SW 1271 (cell line): ENCODE data around the gene MGAT5B.
"Not testable (repeated sequence)": the region's sequence is repeated elsewhere in the genome, so short reads cannot be mapped to it uniquely, and the experiment has no call there.

Source experiments
- DNase-seq, 2 experiments: peaks; one replicate each; lab custom pipeline; 2025; lab: John Stamatoyannopoulos, UW

The MGAT5B gene

GRCh38 chr17:76949913-76950695 is 81.9 kb downstream of the MGAT5B start:
- no peak for DNase-seq

DNA sequence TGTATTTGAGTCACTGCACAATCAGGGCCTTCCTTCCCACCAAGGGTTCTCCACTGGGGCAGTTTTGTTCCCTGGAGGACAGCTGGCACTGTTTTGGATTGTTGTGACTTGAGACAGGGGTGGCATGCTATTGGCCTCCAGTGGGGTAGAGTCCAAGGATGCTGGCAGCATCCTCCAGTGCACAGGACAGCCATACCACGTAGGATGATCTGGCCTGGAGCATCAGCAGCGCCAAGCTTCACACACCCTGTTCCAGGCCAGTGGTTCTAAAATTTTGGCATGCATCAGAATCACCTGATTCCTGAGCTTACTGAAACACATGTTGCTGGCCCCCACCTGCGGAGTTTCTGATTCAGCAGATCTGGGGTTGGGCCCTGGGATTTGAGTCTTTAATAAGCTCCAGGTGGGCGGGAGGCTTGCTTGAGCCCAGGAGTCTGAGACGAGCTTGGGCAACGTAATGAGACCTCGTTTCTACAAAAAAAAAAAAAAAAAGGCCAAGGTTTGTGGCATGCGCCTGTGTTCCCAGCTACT is 83.2 kb downstream of the MGAT5B start:
- no peak for DNase-seq

DNA sequence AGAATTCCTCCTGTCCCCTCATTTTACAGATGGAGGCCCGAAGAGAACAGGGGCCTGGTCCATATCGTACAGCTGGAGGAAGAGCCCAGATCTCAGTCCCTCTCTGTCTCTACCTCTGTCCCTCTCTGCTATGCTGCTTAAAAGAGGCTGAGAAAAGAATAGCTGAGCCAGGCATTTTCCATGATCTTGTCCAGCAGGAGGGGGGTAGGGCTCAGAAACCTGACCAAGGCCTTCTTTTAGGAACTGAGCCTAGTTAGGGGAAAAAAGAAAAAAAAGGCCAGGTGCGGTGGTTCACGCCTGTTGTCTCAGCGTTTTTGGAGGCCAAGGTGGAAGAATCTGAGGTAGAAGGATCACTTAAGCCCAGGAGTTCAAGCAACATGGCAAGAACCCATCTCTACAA is 84.2 kb downstream of the MGAT5B start:
- no peak for DNase-seq

GRCh38 chr17:76953066-76953465 is 84.9 kb downstream of the MGAT5B start:
- no peak for DNase-seq

GRCh38 chr17:76953946-76954345 is 85.7 kb downstream of the MGAT5B start:
- no peak for DNase-seq

DNA sequence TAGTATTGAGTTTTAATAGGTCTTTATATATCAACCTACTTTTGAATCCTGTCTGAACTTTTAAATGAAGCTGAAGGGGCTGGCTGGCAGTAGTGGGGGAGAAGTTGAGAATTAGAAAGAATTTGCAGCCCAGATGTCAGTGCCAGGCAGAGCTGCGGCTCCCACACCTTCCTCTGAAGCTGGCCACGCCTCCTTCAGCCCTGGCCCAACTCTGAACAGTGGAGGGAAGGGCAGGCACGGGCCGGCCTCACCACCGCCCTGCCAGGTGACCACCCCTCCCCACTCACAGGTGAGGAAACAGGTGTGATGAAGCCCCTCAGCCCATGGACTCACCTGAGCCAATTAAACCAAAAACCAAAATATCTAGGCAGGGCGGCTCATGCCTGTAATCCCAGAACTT is 87.0 kb downstream of the MGAT5B start:
- no peak for DNase-seq

- no peak for DNase-seq
These were observed 88.8 kb downstream of the MGAT5B start for GRCh38 chr17:76956846-76957540.

DNA sequence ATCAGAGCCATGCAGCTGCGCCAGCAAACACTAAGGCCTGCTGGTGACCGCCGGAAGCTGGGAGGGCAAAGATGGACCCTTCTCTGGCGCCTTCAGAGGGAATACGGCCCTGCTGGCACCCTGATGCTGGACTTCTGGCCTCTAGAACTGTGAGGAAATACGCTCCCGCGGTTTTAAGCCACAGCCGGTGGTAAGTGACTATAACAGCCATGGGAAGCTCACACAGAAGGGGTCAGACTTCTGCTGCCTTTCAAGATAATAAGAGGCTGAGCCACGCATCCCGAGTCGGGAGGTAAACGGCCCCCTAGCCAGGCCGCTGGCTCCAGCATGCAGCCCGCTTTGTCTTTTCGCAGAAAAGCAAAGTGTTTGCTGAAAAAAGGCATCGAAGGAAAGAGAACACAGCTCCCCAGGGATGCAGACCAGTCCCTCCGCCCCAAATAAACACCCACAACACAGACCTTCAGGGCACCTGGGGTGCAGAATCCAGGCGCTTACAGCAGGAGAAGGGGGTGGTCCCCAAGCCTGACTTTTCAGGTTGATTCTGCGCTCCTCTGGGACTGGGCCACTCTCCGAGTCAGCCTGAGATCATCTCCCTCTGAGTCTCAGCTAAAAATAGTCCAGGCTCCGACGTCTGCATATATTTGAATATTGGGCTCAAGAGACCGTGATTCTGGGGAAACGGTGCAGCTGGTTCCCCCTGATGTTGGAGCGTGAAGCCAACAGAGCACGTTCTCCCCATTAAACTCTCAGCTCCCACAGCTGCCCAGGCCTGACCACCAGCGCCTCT is 89.7 kb downstream of the MGAT5B start:
- no peak for DNase-seq

GRCh38 chr17:76958974-76959373 is 90.8 kb downstream of the MGAT5B start:
- no peak for DNase-seq

GRCh38 chr17:76961869-76962268 is 93.7 kb downstream of the MGAT5B start:
- no peak for DNase-seq

DNA sequence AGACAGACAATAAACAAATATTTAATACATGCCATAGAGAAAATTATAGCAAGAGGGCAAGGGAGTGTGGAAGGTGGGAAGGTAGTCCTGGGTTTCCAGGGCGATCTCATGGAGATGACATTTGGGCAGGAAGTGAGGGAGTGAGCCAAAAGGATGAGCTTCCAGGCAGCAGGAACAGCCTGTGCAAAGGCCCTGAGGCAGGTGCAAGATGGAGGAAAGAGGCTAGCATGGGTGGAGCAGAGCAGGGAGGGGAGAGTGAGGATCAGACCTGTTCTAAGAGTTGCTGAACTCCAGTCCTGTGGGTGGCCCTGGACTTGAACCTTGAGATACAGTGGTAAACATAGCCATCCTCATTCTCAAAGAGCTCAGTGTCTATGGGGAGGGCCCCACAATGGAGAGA is 94.7 kb downstream of the MGAT5B start:
- no peak for DNase-seq

DNA sequence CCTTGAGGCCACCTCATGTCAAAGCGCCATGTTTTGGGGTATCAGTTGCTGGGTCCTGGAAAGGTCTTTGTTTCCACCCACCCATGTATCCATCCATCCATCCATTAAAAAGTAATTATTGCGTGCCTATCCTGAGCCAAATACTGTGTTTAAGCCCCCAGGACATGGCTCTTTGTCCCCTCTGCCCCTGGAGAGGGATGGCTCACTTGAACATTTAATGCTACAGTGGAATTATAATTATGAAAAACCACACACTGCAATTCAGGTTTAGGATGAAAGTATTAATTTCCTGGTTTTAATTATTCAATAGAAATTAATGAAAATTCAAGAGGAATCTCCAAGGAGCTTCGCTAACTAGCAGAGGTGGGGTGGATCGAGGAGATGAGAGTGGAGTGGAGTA is 97.8 kb downstream of the MGAT5B start:
- no peak for DNase-seq

GRCh38 chr17:76966486-76967181 is 98.4 kb downstream of the MGAT5B start:
- DNase-seq, result no peak

DNA sequence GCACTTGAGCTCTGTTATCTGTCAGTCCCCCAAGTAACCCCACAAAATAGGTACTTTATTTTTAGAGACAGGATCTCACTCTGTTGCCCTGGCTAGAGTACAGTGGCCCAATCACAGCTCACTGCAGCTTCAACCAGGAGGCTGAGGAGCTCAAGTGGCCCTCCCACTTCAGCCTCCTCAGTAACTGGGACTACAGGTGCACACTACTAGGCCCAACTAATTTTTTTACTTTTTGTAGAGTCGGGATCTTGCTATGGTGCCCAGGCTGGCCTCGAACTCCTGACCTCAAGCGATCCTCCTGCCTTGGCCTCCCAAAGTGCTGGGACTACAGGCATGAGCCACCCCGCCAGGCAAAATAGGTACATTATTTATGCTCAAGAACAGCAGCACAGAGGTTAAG is 99.6 kb downstream of the MGAT5B start:
- DNase-seq, result no peak

DNA sequence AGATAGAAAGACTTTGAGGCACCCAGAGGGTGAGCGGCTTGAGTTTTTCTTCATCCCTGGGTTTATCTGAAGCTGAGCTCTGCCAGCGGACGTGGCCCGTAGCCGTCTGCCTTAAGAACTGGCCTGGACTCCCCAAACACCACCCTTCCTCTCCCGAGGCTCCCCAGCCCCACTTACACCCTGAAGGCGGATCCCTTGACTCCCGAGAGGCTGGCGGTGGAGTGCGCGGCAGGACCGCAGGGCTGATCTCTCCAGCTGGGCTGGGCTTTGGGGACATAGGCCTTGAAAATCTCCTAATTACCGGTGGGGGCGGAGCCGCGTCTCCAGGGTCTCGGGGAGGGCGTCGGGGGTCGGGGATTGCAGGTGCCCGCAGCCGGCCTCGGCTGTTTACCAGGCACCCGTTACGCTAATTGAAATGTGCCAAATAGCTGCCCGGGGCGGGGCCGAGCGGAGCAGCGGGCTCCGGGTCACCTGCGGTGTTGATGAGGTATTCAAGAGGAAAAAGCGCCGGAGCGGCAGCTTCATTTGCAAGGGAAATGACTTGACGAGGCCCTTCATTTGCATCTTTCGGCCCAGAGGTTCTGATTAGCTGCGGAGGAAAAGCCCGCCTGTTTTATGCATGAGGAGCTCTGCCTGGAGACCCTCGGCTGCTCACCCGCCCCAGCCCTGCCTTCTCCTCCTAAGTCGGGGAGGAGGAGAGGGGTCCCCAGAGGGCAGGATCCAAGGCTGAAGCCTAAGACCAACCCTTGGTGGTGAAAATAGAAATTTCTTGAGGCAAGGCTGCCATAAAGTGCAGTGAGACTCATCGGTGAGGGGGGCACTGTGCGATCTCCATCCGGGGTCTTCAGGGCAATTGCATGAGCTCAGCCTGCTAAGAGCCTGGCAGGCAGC is 100.7 kb downstream of the MGAT5B start:
- no peak for DNase-seq

GRCh38 chr17:76969598-76970172 is 101.5 kb downstream of the MGAT5B start:
- DNase-seq, result no peak

- DNase-seq, result not testable (repeated sequence)
These were observed 102.0 kb downstream of the MGAT5B start for GRCh38 chr17:76970228-76970627.

GRCh38 chr17:76972046-76972641 is 103.9 kb downstream of the MGAT5B start:
- no peak for DNase-seq

DNA sequence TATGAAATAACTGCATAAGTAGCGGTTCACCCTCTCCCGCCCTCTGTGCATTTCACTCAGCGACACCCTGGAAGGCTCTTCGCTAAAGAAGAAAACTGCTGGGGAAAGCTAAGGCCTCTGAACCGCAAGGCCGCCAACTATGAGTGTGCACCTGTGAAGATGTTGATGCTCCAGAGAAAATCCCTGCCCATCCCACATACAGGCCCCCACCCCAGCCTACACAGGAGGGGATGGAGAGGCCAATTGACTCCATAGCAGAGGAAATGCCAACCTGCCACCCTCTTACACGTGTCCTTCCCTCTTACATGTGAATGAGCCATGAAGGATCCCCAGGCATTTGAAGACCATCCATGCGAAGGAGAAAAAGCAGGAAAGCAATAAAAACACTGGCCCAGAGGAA is 104.8 kb downstream of the MGAT5B start:
- DNase-seq, result no peak

DNA sequence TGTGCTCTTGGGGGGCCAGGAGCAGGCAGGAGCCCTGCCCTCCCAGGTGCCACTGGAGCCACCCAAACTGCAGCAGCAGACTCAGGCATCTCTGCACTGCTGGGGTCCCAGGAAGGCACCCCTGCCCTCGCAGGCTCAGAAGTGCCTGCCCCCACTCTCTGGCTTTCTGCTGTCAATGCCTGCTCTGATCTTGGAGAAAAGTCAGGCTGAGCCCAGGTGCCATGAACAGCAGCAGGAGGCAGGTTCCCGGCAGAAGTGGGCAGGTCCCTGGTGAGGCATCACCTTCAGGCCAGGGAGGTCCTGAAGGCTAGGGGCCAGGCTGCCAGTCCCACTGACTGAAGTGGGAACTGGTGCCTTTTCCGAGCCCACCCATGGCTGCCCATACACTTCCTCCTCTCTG is 106.5 kb downstream of the MGAT5B start:
- no peak for DNase-seq
